Esophagus squamous epithelium (tissue), 5 donors: ENCODE data around the gene AOPEP. TPM values are rescaled to one million over a fixed set of nuclear protein-coding genes. Genes with fewer than 3 reads are reported as not detected.
A peak's percentile ranks its signal among the peaks of the same experiment; 100 is the strongest.

Experiments used
- DNase-seq: peaks from one replicate; lab custom pipeline; 2025; lab: John Stamatoyannopoulos, UW
- H3K27ac ChIP-seq, 4 donors: fragments of 200-600 bp; sonication (generic); one replicate each; pipeline ENCODE4 v1.5.1; 2016 to 2019; ENCODE audit warnings: mild to moderate bottlenecking in 1 of 4
- H3K27me3 ChIP-seq, 4 donors: fragments of 200-600 bp; sonication (generic); 1 replicate in 3 of 4; 2 replicates in 1 of 4; pipeline versions ENCODE4 v1.5.1 to v1.6.0; 2017 to 2021; ENCODE audit warnings: antibody characterized with exemption in 1 of 4
- H3K36me3 ChIP-seq, 3 donors: fragments of 200-600 bp; sonication (generic); one replicate each; pipeline ENCODE4 v1.5.1; 2016 to 2019
- H3K4me1 ChIP-seq, 3 donors: fragments of 200-600 bp; sonication (generic); one replicate each; pipeline ENCODE4 v1.5.1; 2017 to 2019
- H3K4me3 ChIP-seq, 4 donors: fragments of 200-600 bp; sonication (generic); 1 replicate in 3 of 4; 2 replicates in 1 of 4; pipeline ENCODE4 v1.5.1; 2016 to 2019; ENCODE audit warnings: mild to moderate bottlenecking in 2 of 4, moderate library complexity in 1 of 4
- H3K9me3 ChIP-seq, 3 donors: fragments of 200-600 bp; sonication (generic); one replicate each; pipeline ENCODE4 v1.5.1; 2016 to 2019
- CTCF ChIP-seq, 6 experiments: fragments of 450-650 bp in 4 of 6; fragments of 200-600 bp in 2 of 6; sonication (generic) in 2 of 6; IDR thresholded peaks; one replicate each; pipeline ENCODE4 v1.5.1; 2016 to 2019; ENCODE audit warnings: antibody characterized with exemption in 6 of 6, mild to moderate bottlenecking in 4 of 6, moderate library complexity in 4 of 6
- POLR2A ChIP-seq, 4 donors: fragments of 450-650 bp; IDR thresholded peaks; one replicate each; pipeline ENCODE4 v1.6.1; 2017; ENCODE audit warnings: antibody characterized with exemption in 4 of 4, mild to moderate bottlenecking in 4 of 4, moderate library complexity in 3 of 4
- WGBS, 2 donors: methylation state at CpG; one replicate each; pipeline ENCODE4 v1.1.5; 2018; 5-methylcytosine and 5-hydroxymethylcytosine counted together
- intact Hi-C: fragments of 100-400 bp; cut with DNase I; formaldehyde crosslinking; loops from one replicate; pipeline ENCODE4 v1.15.0; 2022
- total RNA-seq, 4 donors: library from RNA; depleted of rRNA; stranded (reverse); fragments of >200 nt; gene quantifications; one replicate each; pipeline ENCODE4 v1.1.0, GENCODE V29; 2016
- donor health status: DM: yes; HTN: yes; CAD: no.

AOPEP gene
- total RNA-seq, 4 donors from 2014 or later = 101 to 300 (median 115) TPM

GRCh38 chr9:95045751-95046150 lies 319.3 kb downstream of the AOPEP start:
- Histone ChIP-seq H3K27me3 (no peaks in the 10 kb centered on the region), H3K36me3 (peaks cover 0 to 19% (median 0%) of the 10 kb centered on the region in 3 donors), H3K27ac (peak overlapping the region; percentile 86 to 97 (median 94)), H3K4me1 (peaks cover 26 to 94% (median 35%) of the 10 kb centered on the region in 3 donors), H3K4me3 (peak overlapping the region; percentile 13 to 80 (median 43)), H3K9me3 (no peaks in the 10 kb centered on the region)
- intact Hi-C loops = no loop called here
- TF ChIP-seq POLR2A (IDR thresholded peaks at IDR 0.05) = no peak
- peak in 1 of 6 experiments; percentile 3 for TF ChIP-seq CTCF (IDR thresholded peaks at IDR 0.05)
- WGBS, 2 donors = 41 to 44% methylated on average over 16 of the region's 16 CpGs
- DNase-seq = no peak

- no peak for DNase-seq
- Histone ChIP-seq H3K27me3 (no peaks in the 10 kb centered on the region), H3K4me1 (peaks cover 21 to 92% (median 26%) of the 10 kb centered on the region in 3 donors), H3K36me3 (peaks cover 0 to 15% (median 0%) of the 10 kb centered on the region in 3 donors), H3K27ac (peak overlapping the region; percentile 93 to 97 (median 94)), H3K4me3 (peak overlapping the region; percentile 44 to 80 (median 58)), H3K9me3 (no peaks in the 10 kb centered on the region)
- TF ChIP-seq CTCF (IDR thresholded peaks at IDR 0.05) = no peak
- 20 to 27% methylated on average over 3 of the region's 3 CpGs for WGBS, 2 donors
- intact Hi-C loops = no loop called here
Measured at GRCh38 chr9:95047452-95048224, 321.1 kb downstream of the AOPEP start.

GRCh38 chr9:95048225-95049087 lies 322.0 kb downstream of the AOPEP start:
- Histone ChIP-seq H3K9me3 (no peaks in the 10 kb centered on the region), H3K4me3 (peak overlapping the region; percentile 44 to 80 (median 58)), H3K27ac (peak overlapping the region; percentile 93 to 97 (median 94)), H3K4me1 (peaks cover 21 to 92% (median 29%) of the 10 kb centered on the region in 3 donors), H3K27me3 (no peaks in the 10 kb centered on the region), H3K36me3 (peaks cover 0 to 12% (median 0%) of the 10 kb centered on the region in 3 donors)
- DNase-seq = no peak
- peak in 3 of 4 donors; percentile 75 to 83 (median 77) for TF ChIP-seq POLR2A (IDR thresholded peaks at IDR 0.05)
- no peak for TF ChIP-seq CTCF (IDR thresholded peaks at IDR 0.05)
- WGBS, 2 donors = 0% methylated on average over 9 to 10 of the region's 58 CpGs
- intact Hi-C loops = no loop called here

GRCh38 chr9:95049761-95050160 lies 323.3 kb downstream of the AOPEP start:
- WGBS, 2 donors = 23 to 24% methylated on average over 6 of the region's 6 CpGs
- Histone ChIP-seq H3K4me3 (peak overlapping the region; percentile 44 to 80 (median 58)), H3K9me3 (no peaks in the 10 kb centered on the region), H3K36me3 (no peaks in the 10 kb centered on the region), H3K27me3 (no peaks in the 10 kb centered on the region), H3K4me1 (peaks cover 18 to 92% (median 23%) of the 10 kb centered on the region in 3 donors), H3K27ac (peak overlapping the region; percentile 80 to 97 (median 94))
- intact Hi-C loops = no loop called here
- TF ChIP-seq CTCF (IDR thresholded peaks at IDR 0.05) (no peak), POLR2A (IDR thresholded peaks at IDR 0.05) (no peak)
- no peak for DNase-seq
